GM12801 (cell line): Measurements from ENCODE around the gene PDE4A.

ENCODE experiments used
- TF ChIP-seq, protein P1 (sequence below): IDR thresholded peaks from one replicate; pipeline ENCODE4 v1.5.1; 2011; ENCODE audit warnings: control low read depth; ENCODE audit not compliant: insufficient read length; ENCODE audit errors: extremely low read depth

The PDE4A gene

DNA sequence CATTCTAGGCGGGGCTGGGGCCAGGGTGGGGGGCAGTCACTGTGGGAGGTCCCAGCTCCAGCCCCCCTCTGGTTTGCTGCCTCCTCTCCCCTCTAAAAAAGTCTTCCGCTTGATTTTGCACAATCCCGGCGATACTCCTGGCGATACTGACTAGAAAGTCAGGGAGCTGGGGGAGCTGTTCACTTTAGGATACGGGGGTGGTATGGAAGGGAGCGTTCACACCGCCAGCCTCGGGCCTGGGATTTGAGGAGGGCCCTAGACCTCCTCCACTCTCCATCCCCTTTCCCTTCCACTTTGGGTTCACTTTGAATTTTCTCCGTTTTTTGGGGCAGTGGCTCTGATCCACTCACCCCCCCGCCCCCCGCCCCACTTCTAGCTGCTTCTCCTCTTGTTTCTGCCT is 47.8 kb downstream of the PDE4A start:
- TF ChIP-seq, protein P1, sequence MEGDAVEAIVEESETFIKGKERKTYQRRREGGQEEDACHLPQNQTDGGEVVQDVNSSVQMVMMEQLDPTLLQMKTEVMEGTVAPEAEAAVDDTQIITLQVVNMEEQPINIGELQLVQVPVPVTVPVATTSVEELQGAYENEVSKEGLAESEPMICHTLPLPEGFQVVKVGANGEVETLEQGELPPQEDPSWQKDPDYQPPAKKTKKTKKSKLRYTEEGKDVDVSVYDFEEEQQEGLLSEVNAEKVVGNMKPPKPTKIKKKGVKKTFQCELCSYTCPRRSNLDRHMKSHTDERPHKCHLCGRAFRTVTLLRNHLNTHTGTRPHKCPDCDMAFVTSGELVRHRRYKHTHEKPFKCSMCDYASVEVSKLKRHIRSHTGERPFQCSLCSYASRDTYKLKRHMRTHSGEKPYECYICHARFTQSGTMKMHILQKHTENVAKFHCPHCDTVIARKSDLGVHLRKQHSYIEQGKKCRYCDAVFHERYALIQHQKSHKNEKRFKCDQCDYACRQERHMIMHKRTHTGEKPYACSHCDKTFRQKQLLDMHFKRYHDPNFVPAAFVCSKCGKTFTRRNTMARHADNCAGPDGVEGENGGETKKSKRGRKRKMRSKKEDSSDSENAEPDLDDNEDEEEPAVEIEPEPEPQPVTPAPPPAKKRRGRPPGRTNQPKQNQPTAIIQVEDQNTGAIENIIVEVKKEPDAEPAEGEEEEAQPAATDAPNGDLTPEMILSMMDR = no peak

DNA sequence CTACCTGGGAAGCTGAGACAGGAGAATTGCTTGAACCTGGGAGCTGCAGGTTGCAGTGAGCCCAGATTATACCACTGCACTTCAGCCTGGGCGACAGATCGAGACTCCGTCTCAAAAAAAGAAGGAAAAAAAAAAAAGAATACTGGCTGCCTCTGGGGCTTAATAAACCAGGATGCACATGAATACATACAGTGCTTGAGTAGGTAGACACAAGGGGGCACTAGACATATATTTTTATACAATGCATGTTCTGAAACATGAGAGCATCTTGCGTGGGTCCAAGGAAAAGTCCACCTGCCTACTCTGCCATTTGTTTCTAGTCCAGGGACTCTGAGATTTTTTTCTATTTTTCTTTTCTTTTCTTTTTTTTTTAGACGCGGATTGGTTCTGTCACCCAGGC is 51.6 kb downstream of the PDE4A start:
- TF ChIP-seq, protein P1 = no peak

DNA sequence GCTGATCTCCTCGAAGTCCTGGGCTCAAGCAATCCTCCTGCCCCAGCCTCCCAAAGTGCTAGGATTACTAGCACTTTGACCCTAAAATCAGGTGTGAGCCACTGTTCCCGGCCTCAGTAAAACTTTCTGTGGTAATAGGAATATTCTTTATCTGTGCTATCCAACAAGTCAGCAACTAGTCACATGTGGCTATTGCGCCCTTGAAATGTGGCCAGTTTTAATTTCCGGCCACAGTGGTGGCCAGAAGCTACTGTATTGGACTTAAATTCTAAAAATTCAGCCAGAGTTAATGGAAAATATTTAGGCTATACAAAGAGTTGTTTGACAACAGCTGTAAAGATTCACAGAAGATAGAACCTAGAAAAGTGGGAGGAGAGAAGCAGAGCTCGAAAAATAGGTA is 52.9 kb downstream of the PDE4A start:
- TF ChIP-seq, protein P1 = no peak

DNA sequence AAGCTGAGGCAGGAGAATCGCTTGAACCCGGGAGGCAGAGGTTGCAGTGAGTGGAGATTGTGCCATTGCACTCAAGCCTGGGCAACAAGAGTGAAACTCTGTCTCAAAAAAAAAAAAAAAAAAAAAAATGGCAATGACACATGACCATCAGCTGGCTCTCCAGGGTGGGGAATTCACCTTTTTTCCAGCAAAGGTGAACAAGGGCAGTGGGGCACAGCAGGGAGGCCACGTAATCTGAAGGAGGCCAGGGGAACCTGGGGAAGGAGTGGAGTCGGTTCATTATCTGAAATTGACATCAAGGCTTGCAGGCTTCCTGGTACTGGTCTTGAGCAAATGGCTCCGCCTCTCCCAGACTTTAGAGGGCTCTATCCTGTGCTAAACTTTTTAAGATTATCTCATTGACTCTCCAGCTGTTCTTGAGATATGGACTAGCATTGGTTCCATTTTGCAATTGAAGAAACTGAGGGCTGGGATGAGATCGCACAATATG is 54.7 kb downstream of the PDE4A start:
- TF ChIP-seq, protein P1 = no peak

DNA sequence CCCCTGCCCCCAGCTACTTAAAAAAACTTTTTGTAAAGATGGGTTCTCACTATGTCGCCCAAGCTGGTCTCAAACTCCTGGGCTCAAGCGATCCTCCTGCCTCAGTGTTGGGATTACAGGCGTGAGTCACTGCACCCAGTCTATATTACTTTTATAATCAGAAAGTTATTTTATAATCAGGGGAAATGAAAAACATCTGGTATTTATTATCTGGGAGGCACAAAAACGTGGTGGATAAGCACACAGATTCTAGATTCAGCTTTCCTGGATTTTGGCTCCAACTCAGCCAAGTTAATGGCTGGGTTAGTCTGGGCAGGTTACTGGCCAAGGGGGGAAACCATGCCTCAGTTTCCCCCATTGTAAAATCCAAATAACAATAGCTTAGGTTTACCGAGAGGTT is 58.1 kb downstream of the PDE4A start:
- TF ChIP-seq, protein P1 = no peak

DNA sequence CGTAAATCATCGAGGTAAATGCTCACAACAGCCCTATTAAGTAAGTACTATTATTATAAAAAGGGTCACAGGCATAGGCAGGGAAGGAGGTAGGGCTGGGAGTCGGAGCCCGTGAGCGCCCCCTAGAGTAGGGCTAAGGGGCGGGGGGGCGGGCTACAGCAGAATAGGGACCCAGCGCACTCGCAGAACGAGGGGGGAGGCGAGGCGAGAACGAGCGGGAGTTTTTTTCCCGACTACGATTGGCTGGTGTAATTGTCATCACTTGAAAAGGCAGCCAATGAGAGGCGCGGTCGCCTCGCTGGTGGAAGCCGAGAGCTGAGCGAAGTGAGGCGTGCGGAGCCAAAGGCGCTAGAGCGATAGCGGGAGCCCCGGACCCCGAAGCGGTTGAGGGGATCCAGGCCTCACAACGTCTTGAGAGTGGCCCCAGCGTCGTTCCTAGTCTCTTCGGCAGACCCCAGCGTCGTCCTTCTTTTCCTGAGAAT is 58.6 kb downstream of the PDE4A start:
- TF ChIP-seq, protein P1 = no peak

DNA sequence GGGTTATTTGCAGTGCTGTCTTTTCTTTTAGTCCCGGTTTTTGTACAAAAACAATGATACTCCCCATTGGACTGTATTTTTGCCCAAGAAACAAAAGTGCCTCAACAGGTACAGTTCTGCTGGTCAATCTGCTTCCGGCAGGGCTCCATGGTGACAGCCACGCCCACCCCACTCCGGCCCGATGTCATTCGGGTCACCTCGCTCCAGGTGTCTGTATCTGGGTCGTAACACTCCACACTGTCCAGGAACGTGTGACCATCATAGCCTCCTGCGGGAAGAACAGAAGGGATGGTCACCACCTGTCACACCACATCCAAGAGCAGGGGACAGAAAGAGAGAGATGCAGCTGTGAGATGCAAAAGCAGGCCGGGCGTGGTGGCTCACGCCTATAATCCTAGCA is 66.2 kb downstream of the PDE4A start:
- TF ChIP-seq, protein P1 = no peak
